GM10847 (cell line): ENCODE results near the gene NCK1.

ENCODE experiments used
- POLR2A ChIP-seq: IDR thresholded peaks from 2 replicates; pipeline ENCODE4 v1.6.1; 2011; ENCODE audit not compliant: insufficient read length; ENCODE audit errors: extremely low read depth

NCK1 gene

GRCh38 chr3:136990826-136991225 lies 128.8 kb downstream of the NCK1 start:
- TF ChIP-seq POLR2A = no peak

- TF ChIP-seq POLR2A = no peak
Measured at GRCh38 chr3:136992115-136992514, 130.1 kb downstream of the NCK1 start.

GRCh38 chr3:136994772-136995516 lies 132.9 kb downstream of the NCK1 start:
- TF ChIP-seq POLR2A = no peak

- no peak for TF ChIP-seq POLR2A
Measured at GRCh38 chr3:136995652-136996051, 133.6 kb downstream of the NCK1 start.
